ENCODE measurements around the gene LYAR.

DNA sequence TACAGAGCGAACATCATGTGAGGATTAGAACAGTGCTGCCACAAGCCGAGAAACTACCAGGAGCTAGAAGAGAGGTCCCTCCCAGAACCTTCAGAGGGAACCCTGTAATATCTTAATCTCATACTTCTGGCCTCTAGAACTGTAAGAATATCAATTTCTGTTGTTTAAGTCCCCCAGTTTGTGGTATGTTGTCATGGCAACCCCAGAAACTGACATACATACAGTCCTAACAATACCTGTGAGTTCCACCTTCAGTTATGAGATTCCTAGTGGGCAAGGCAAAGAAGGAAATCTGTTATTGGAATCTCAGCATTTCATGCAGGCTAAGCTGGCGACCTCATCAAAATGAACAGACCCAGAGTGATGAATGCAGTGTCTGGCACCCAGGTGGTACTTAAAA lies 42.6 kb upstream of the LYAR start:
- TF ChIP-seq, protein P1, sequence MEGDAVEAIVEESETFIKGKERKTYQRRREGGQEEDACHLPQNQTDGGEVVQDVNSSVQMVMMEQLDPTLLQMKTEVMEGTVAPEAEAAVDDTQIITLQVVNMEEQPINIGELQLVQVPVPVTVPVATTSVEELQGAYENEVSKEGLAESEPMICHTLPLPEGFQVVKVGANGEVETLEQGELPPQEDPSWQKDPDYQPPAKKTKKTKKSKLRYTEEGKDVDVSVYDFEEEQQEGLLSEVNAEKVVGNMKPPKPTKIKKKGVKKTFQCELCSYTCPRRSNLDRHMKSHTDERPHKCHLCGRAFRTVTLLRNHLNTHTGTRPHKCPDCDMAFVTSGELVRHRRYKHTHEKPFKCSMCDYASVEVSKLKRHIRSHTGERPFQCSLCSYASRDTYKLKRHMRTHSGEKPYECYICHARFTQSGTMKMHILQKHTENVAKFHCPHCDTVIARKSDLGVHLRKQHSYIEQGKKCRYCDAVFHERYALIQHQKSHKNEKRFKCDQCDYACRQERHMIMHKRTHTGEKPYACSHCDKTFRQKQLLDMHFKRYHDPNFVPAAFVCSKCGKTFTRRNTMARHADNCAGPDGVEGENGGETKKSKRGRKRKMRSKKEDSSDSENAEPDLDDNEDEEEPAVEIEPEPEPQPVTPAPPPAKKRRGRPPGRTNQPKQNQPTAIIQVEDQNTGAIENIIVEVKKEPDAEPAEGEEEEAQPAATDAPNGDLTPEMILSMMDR (IDR thresholded peaks at IDR 0.05) = no peak
- no peak for TF ChIP-seq POLR2AphosphoS5 (IDR thresholded peaks at IDR 0.05)

Measured in esophagus muscularis mucosa (tissue), 3 donors.